ENCODE data around the gene GALNT3.

GALNT3 gene

GRCh38 chr2:165793779-165794535 is at the start of gene GALNT3:
Gene GALNT3 (minus strand): TSS chr2:165794247. CDS start chr2:165770700, 23,547 bp downstream.
- H3K9me3 ChIP-seq, result no peaks in the 10 kb centered on the region
- peak within 1 kb of the TSS; percentile 32 for H3K4me3 ChIP-seq
- in situ Hi-C loops (cut with MboI; ENCODE audit: low sequenced_read_pairs), result no loop called here
- H3K36me3 ChIP-seq (replicated peaks), result no peaks in the 10 kb centered on the region
- peak in 1 of 2 experiments; percentile 57 for DNase-seq (ENCODE audit: low spot score in 2 of 2)
- peaks cover 13% of the 10 kb centered on the region for H3K27me3 ChIP-seq (ENCODE audit: low read depth)
- no peaks in the 10 kb centered on the region; the same call in 1 of the 2 replicates for H3K4me1 ChIP-seq

GRCh38 chr2:165843351-165843750 is 49.3 kb upstream of the GALNT3 start:
- in situ Hi-C loops (cut with MboI; ENCODE audit: low sequenced_read_pairs), result no loop called here
- H3K27me3 ChIP-seq (ENCODE audit: low read depth), result no peaks in the 10 kb centered on the region
- H3K9me3 ChIP-seq, result no peaks in the 10 kb centered on the region
- peaks cover 10% of the 10 kb centered on the region for H3K4me1 ChIP-seq
- H3K36me3 ChIP-seq (replicated peaks), result no peaks in the 10 kb centered on the region
- H3K4me3 ChIP-seq, result no peak overlapping the region
- DNase-seq (ENCODE audit: low spot score in 2 of 2), result no peak

- in situ Hi-C loops (cut with MboI; ENCODE audit: low sequenced_read_pairs), result no loop called here
- DNase-seq (ENCODE audit: low spot score in 2 of 2), result no peak
- H3K9me3 ChIP-seq, result no peaks in the 10 kb centered on the region
- H3K4me1 ChIP-seq, result peaks cover 10% of the 10 kb centered on the region
- no peaks in the 10 kb centered on the region for H3K36me3 ChIP-seq (replicated peaks)
- H3K4me3 ChIP-seq, result no peak overlapping the region
- no peaks in the 10 kb centered on the region for H3K27me3 ChIP-seq (ENCODE audit: low read depth)
Measured at GRCh38 chr2:165840333-165840958, 46.4 kb upstream of the GALNT3 start.

- Histone ChIP-seq H3K4me1 (peaks cover 7% of the 10 kb centered on the region), H3K36me3 (replicated peaks) (no peaks in the 10 kb centered on the region), H3K4me3 (no peak overlapping the region), H3K27me3 (ENCODE audit: low read depth) (no peaks in the 10 kb centered on the region), H3K9me3 (no peaks in the 10 kb centered on the region)
- in situ Hi-C loops (cut with MboI; ENCODE audit: low sequenced_read_pairs), result no loop called here
- DNase-seq (ENCODE audit: low spot score in 2 of 2), result no peak
Measured at GRCh38 chr2:165839610-165840009, 45.6 kb upstream of the GALNT3 start.

GRCh38 chr2:165837122-165837521 is 43.1 kb upstream of the GALNT3 start:
- H3K36me3 ChIP-seq (replicated peaks), result no peaks in the 10 kb centered on the region
- in situ Hi-C loops (cut with MboI; ENCODE audit: low sequenced_read_pairs), result no loop called here
- H3K4me1 ChIP-seq, result no peaks in the 10 kb centered on the region; the same call in 1 of the 2 replicates
- no peak for DNase-seq (ENCODE audit: low spot score in 2 of 2)
- H3K9me3 ChIP-seq, result no peaks in the 10 kb centered on the region
- H3K4me3 ChIP-seq, result no peak overlapping the region
- no peaks in the 10 kb centered on the region for H3K27me3 ChIP-seq (ENCODE audit: low read depth)

- no peaks in the 10 kb centered on the region for H3K36me3 ChIP-seq (replicated peaks)
- no peaks in the 10 kb centered on the region for H3K9me3 ChIP-seq
- no peak overlapping the region for H3K4me3 ChIP-seq
- no peaks in the 10 kb centered on the region for H3K27me3 ChIP-seq (ENCODE audit: low read depth)
- no peak for DNase-seq (ENCODE audit: low spot score in 2 of 2)
- in situ Hi-C loops (cut with MboI; ENCODE audit: low sequenced_read_pairs), result no loop called here
- H3K4me1 ChIP-seq, result no peaks in the 10 kb centered on the region
Measured at GRCh38 chr2:165835363-165835762, 41.3 kb upstream of the GALNT3 start.

GRCh38 chr2:165833156-165833555 is 39.1 kb upstream of the GALNT3 start:
- no peak for DNase-seq (ENCODE audit: low spot score in 2 of 2)

GRCh38 chr2:165827921-165828276 is 33.9 kb upstream of the GALNT3 start:
- no peak overlapping the region for H3K4me3 ChIP-seq
- no peaks in the 10 kb centered on the region for H3K9me3 ChIP-seq
- H3K36me3 ChIP-seq (replicated peaks), result no peaks in the 10 kb centered on the region
- no peak for DNase-seq (ENCODE audit: low spot score in 2 of 2)
- no peaks in the 10 kb centered on the region for H3K4me1 ChIP-seq
- in situ Hi-C loops (cut with MboI; ENCODE audit: low sequenced_read_pairs), result no loop called here
- peaks cover 3% of the 10 kb centered on the region; the same call in 1 of the 2 replicates for H3K27me3 ChIP-seq (ENCODE audit: low read depth)

More at GRCh38 chr2:165833156-165833555, 39.1 kb upstream of the GALNT3 start:
- Histone ChIP-seq H3K4me3 (no peak overlapping the region), H3K9me3 (no peaks in the 10 kb centered on the region), H3K4me1 (no peaks in the 10 kb centered on the region), H3K36me3 (replicated peaks) (no peaks in the 10 kb centered on the region), H3K27me3 (ENCODE audit: low read depth) (no peaks in the 10 kb centered on the region)
- in situ Hi-C loops (cut with MboI; ENCODE audit: low sequenced_read_pairs), result no loop called here

- Histone ChIP-seq H3K27me3 (ENCODE audit: low read depth) (peaks cover 3% of the 10 kb centered on the region; the same call in 1 of the 2 replicates), H3K4me3 (no peak overlapping the region), H3K9me3 (no peaks in the 10 kb centered on the region), H3K36me3 (replicated peaks) (no peaks in the 10 kb centered on the region), H3K4me1 (no peaks in the 10 kb centered on the region)
- DNase-seq (ENCODE audit: low spot score in 2 of 2), result no peak
- in situ Hi-C loops (cut with MboI; ENCODE audit: low sequenced_read_pairs), result no loop called here
Measured at GRCh38 chr2:165827016-165827920, 33.2 kb upstream of the GALNT3 start.

GRCh38 chr2:165825041-165825440 is 31.0 kb upstream of the GALNT3 start:
- in situ Hi-C loops (cut with MboI; ENCODE audit: low sequenced_read_pairs), result no loop called here
- Histone ChIP-seq H3K4me1 (no peaks in the 10 kb centered on the region), H3K27me3 (ENCODE audit: low read depth) (peaks cover 3% of the 10 kb centered on the region; the same call in 1 of the 2 replicates), H3K36me3 (replicated peaks) (no peaks in the 10 kb centered on the region), H3K9me3 (no peaks in the 10 kb centered on the region), H3K4me3 (no peak overlapping the region)
- no peak for DNase-seq (ENCODE audit: low spot score in 2 of 2)

- in situ Hi-C loops (cut with MboI; ENCODE audit: low sequenced_read_pairs), result no loop called here
- Histone ChIP-seq H3K4me3 (no peak overlapping the region), H3K27me3 (ENCODE audit: low read depth) (no peaks in the 10 kb centered on the region), H3K4me1 (no peaks in the 10 kb centered on the region; the same call in 1 of the 2 replicates), H3K36me3 (replicated peaks) (no peaks in the 10 kb centered on the region), H3K9me3 (no peaks in the 10 kb centered on the region)
- no peak for DNase-seq (ENCODE audit: low spot score in 2 of 2)
Measured at GRCh38 chr2:165820296-165820695, 26.2 kb upstream of the GALNT3 start.

- Histone ChIP-seq H3K36me3 (replicated peaks) (no peaks in the 10 kb centered on the region), H3K27me3 (ENCODE audit: low read depth) (no peaks in the 10 kb centered on the region), H3K4me1 (no peaks in the 10 kb centered on the region; the same call in 1 of the 2 replicates), H3K9me3 (no peaks in the 10 kb centered on the region), H3K4me3 (no peak overlapping the region)
- in situ Hi-C loops (cut with MboI; ENCODE audit: low sequenced_read_pairs), result no loop called here
- DNase-seq (ENCODE audit: low spot score in 2 of 2), result no peak
Measured at GRCh38 chr2:165818920-165819319, 24.9 kb upstream of the GALNT3 start.

- no peaks in the 10 kb centered on the region for H3K27me3 ChIP-seq (ENCODE audit: low read depth)
- no peak for DNase-seq (ENCODE audit: low spot score in 2 of 2)
- H3K4me3 ChIP-seq, result no peak overlapping the region
- no peaks in the 10 kb centered on the region; the same call in 1 of the 2 replicates for H3K4me1 ChIP-seq
- no peaks in the 10 kb centered on the region for H3K9me3 ChIP-seq
- H3K36me3 ChIP-seq (replicated peaks), result no peaks in the 10 kb centered on the region
- in situ Hi-C loops (cut with MboI; ENCODE audit: low sequenced_read_pairs), result no loop called here
Measured at GRCh38 chr2:165815299-165816141, 21.5 kb upstream of the GALNT3 start.
